ENCODE data around the gene PDSS2.
A peak's percentile ranks its signal among the peaks of the same experiment; 100 is the strongest.
"Not testable (repeated sequence)": the region's sequence is repeated elsewhere in the genome, so short reads cannot be mapped to it uniquely, and the experiment has no call there.

Gene PDSS2

DNA sequence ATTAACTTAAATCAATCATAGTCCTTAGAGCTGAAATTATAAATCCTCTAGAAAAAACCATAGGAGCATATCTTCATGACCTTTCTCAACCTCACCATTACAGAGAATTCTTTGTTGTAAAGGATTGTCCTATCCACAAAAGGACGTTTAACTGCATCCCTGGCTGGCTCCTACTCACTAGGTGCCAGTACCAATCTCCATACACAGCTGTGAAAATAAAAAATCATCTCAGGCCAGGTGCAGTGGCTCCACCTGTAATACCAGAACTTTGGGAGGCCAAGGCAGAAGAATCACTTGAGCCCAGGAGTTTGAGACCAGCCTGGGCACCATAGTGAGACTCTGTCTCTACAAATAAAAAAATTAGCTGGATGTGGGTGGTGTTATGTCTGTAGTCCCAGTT is 89.9 kb downstream of the PDSS2 start:
- no peak for DNase-seq (ENCODE audit: insufficient read length, low spot score)
- FAIRE-seq = no peak

DNA sequence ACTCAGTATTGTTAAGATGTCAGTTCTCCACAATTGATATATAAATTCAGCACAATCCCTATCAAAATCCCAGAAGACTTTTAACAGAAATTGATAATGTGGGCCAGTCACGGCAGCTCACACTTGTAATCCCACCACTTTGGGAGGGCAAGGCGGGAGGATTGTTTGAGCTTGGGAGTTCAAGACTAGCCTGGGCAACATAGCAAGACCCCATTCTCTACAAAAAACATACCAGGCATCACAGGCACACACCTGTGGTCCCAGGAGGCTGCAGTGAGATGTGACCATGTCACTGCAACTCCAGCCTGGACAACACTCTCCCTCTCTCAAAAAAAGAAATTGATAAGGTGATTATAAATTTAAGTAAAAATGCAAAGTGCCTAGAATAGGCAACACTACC is 90.9 kb downstream of the PDSS2 start:
- no peak for FAIRE-seq
- no peak for DNase-seq (ENCODE audit: insufficient read length, low spot score)

DNA sequence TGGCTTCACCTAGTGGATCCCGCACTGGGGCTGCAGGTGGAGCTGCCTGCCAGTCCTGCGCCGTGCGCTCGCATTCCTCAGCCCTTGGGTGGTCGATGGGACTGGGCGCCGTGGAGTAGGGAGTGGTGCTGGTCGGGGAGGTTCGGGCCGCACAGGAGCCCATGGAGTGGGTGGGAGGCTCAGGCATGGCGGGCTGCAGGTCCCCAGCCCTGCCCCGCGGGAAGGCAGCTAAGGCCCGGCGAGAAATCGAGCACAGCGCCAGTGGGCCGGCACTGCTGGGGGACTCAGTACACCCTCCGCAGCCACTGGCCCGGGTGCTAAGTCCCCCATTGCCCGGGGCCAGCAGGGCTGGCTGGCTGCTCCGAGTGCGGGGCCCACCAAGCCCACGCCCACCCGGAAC is 95.2 kb downstream of the PDSS2 start:
- DNase-seq (ENCODE audit: insufficient read length, low spot score); FAIRE-seq: not testable (repeated sequence)

DNA sequence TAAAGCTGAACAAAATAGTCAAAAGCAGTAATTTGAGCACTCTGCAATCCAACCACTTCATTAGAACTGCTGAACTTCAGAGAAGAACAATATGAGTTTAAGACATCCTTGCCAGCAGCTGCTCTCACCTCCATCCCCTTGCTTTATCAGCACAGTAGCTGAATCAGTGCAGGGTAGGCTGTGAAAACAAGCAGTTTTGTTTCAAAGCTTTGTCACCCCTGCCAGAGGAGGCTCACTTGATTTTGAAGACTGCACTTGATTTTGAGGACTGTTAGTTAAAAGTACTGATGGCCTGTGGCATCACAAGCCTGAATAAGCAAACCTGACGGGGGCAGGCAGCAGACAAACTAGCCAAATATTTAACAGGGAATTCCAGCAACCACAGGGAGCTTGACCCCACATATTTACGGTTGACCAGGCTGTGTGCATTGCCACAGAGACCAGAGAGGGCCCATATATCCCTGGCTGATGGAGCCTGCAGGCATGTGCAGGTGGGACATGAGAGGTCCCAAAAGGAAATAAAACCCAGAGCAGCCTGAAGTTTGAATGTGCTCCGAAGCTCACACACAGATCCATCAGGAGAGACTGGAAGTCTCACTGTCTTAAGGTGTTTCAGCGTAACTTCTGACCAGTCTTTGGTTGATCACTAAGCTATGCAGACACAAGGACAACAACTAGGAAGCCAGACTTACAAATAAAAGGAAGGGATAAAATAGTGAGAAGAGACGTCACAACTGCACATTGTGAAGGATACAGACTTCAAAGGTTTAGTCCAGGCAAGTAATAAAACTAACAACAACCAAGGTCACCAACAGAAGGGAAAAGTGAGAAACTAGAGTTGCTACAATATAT is 97.4 kb downstream of the PDSS2 start:
- FAIRE-seq (no peak), DNase-seq (ENCODE audit: insufficient read length, low spot score) (no peak)

DNA sequence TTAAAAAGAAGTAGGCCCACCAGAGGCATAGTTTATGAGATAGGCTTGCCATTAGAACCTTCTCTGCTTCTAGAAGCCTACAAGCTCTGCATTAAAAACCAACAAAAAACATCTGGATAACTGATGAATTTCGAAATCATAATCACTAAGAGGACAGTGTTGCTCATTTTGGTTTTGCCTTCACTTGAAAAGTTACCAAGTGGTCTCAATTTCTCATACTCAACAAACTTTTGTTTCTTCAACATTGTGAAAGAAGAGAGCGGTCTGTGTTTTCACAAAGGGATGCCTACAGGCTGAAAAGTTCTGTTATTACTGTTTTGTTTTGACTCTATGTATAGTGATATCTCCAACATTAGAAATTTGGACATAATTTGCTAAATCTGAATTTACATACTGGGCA is 98.9 kb downstream of the PDSS2 start:
- no peak for FAIRE-seq

DNA sequence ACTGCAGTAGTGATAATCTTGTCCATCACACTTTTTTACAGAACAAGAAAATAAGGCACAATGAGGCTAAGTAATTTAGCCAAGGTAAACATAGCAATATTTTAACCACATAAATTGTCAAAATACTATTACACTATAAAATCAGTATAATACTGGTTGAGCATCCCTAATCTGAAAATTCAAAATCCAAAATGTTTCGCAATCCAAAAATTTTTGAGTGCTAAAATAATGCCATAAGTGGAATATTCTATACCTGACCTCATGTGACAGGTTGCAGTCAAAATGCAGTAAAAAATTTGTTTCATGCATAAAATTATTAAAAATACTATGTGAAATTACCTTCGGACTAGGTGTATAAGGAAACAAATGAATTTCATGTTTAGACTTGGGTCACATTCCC is 101.5 kb downstream of the PDSS2 start:
- DNase-seq (ENCODE audit: insufficient read length, low spot score) (no peak), FAIRE-seq (no peak)

More for the DNA sequence above, 98.9 kb downstream of the PDSS2 start:
- no peak for DNase-seq (ENCODE audit: insufficient read length, low spot score)

DNA sequence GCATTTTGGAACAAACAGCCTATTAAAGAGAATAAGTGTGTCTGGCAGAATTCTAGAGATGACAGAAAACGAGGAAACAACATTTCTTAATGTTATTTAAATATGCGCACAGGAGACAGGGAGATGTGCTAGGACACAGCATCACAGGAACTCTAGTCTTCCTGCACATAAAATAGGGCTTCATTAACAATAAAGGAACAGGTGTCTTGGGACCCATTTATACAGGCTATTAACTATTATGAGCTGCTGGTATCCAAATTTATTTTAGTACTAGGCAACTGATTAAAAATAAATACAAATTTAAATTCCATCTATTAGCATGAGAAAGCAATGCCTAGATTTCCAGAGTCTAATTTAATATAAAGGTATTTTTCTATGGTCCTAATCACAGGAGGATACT is 102.3 kb downstream of the PDSS2 start:
- DNase-seq (ENCODE audit: insufficient read length, low spot score) = no peak
- no peak for FAIRE-seq

DNA sequence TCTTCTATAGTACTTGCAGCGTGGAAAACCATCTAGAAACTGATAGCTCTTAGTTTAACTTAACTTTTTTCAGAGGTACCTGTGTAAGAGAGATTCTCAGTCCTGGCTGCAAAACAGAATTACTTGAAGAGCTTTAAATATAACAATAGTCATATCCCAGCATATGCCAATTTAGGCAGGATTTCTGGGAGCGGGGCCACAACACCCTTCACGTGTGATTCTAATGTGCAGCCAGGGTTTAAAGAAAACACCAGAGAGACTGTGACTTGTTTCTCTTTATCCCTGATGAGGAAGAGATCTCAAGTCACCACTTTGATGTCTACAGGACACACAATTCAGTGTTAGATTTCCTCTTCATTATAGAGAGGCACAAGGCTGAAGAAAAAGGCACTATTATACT is 103.7 kb downstream of the PDSS2 start:
- DNase-seq (ENCODE audit: insufficient read length, low spot score) (no peak), FAIRE-seq (no peak)

DNA sequence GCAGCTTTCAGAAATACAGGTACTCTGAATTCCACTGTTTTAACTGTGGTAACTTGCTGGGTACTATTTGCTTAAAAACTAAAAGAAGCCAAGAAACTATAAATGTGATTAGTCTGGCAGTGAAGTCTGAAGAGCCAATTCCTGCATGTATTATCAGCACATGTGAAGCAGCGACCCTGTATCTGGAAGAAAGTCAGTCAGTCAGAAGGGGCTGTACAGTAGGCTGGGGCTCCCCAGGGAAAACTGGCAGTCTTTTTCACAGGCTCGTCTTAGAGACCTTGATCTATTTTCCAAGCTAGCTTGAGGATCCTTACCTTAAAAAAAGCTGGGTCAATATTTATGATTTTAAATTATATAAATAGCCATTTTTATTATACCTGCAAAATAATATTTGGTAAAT is 104.9 kb downstream of the PDSS2 start:
- FAIRE-seq = peak; percentile 44

DNA sequence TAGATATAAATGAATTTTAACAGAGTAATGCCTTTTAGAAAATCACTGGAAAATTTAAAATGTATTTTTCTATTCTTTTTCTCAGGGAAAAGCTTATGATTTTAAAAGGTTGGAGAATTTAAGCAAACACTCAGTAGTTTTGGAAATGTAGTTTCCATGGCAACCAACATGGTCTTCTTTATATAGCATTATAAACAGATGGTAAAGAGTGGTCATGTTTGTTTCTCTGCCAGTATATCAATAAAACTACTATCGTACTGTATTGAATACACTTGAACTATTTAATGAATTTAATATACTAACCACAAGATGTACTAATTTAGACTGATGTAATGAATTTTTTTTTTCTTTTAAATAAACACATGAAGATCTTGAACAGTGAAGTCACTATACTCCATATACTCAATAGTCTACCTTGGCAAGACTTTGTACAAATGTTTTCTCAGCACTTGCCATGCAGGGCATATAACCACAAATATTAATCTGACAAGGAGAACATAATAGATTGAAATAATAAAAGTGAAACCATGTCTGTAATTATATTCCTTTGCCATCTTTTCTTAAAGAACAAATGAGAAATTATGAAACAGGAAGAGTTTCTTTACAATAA is 105.5 kb downstream of the PDSS2 start:
- FAIRE-seq = no peak
- no peak for DNase-seq (ENCODE audit: insufficient read length, low spot score)

More for the DNA sequence above, 104.9 kb downstream of the PDSS2 start:
- DNase-seq (ENCODE audit: insufficient read length, low spot score) = no peak

DNA sequence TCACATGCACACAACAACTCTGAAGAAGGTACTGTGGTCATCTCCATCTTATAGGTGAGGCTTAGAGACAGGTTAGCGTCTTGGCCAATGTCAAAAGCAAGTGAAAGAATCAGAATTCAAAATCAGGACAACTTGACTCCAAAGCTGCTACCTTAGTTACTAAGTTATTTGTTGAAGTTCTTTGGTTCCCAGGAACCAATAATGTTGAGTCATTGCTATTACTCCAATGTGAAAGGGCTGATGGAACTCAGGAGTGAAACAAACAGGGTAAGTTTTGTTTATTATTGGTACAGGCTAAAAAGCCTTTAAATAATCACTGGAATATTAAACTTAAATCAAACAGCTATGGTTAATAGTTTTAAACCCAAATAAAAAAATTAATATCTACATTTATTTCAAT is 111.1 kb downstream of the PDSS2 start:
- DNase-seq (ENCODE audit: insufficient read length, low spot score) (no peak), FAIRE-seq (no peak)

DNA sequence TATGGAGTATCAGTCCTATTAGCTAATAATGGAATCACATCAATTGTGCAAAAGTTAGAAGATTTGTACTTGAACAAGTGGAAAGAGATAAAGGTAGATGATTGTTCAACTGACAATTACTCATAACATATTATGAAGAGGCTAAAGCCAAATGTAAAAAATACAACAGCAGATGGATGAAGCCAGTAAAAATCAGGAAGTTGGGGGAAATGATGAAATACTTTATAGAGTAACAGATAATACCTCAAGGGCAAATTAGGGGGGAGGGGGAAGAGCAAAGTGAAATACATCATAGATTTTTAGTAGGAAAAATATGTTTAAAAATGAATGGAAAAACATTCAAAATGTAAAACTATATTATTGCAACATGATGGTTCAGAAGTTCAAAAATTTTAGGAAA is 114.0 kb downstream of the PDSS2 start:
- DNase-seq (ENCODE audit: insufficient read length, low spot score) (no peak), FAIRE-seq (no peak)

DNA sequence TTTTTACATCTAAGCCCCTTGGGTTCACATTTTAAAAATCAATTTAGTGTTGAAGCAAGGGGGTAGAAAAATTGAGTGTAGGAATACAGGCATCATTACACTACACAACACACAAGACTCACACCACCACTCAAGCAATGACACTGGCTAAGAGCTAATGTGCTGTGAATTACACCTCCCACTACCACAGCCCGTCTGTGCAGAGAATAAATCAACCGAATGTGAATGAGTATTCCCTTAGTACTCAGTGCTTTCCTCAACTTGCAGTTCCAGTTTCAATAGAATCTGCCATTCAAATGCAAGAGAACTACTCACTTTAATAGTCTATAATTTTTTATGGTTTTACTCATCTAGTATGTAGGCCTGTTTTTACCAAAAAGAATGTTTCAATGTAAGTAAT is 114.4 kb downstream of the PDSS2 start:
- DNase-seq (ENCODE audit: insufficient read length, low spot score) = no peak
- FAIRE-seq = no peak

DNA sequence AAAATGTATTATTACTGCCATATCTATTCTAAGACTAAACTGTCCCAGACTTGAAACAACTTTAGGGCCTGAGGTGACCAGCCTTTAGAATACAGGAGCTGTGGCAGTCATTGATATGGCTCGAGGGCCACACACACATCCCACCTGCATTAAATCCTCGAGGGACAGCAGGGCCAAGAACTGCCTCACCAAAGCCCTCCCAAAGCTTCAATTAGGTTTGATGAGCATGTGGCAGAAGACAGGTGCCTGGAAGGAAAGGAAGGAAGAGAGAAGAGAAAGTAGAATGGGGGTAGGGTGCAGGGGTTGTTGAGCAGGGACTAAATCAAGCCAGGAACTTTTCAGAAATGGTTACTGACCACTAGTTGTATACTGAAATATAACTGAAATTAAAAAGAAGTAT is 115.0 kb downstream of the PDSS2 start:
- FAIRE-seq (no peak), DNase-seq (ENCODE audit: insufficient read length, low spot score) (no peak)

DNA sequence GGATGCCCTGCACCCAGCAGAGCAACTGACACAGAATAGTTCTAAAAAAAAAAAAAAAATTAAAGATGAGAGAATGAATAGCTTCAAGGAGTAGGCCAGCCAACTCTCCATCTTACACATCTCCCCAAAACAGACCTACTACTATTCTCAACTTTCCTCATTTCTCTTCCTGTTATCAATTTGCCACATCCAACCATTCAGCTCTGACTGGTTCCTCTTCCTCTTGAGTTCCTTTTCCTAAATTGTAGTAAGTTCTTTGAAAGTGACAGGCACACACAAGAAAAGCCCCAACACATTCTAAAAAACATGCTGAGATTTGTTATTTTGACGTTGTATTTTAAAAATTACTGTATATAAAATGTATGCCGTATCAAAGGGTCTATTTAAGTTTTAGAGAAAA is 117.2 kb downstream of the PDSS2 start:
- no peak for FAIRE-seq

DNA sequence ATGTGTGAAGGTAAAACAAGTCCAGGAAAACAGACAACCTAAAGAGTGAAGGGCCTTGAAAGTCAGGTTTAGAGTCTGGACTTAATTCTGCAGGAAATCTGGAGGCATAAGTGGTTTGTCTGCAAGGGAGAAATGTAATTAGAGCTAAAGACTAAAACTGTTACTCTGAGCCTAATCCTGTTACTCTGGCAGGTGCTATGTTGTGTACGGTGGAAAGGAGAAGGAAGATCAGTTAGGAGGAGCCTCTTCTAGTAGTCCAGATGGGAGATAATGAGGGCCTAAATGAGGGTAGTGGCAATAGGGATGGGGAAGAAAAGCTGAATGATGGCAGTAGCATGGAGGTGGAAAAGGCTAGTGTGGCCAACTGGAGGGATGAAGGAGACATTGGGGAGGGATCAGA is 118.5 kb downstream of the PDSS2 start:
- DNase-seq (ENCODE audit: insufficient read length, low spot score) (no peak), FAIRE-seq (no peak)

More for the DNA sequence above, 117.2 kb downstream of the PDSS2 start:
- DNase-seq (ENCODE audit: insufficient read length, low spot score) = no peak

DNA sequence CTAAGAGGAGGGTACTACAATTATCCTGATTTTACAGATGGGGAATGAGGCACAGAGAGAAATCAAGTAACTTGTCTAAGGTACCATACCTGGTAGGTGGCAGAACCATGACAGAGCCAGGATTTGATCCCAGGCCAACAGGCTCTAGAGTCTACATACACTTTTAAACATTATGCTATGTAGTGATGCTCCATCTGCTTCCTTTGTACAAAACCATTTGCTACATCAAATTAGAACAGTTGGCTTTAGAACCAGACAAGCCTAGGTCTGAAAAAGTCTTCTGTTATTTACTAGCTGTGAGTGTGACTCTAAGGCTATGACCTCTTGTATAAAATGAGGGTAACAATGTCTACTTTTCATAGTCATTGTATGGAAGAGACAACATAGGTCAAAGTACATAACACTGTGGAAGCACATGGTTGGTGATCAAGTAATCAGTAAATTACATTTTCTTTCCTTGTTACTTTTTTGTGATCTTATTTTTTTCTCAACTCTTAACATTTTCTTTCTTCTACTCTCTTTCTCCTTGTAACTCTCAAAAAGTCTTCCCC is 122.1 kb downstream of the PDSS2 start:
- FAIRE-seq (no peak), DNase-seq (ENCODE audit: insufficient read length, low spot score) (no peak)

DNA sequence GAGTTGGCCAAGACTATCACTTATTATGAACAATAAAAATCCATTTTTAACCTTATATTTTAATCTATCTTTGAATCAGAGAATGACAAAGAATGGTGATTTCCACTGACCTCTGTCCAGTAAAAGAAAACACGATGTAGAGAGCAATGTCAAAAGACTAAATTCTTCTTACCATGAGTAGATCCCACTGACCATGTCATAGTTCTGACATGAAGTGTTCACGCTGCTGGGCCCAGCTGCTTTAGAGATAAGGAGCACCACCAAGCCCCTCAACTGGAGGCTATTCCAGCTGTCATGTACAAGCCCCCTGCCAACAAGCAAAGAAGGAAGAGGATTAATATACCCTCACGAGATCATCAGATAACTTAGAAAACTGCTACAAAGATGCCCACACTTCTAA is 125.3 kb downstream of the PDSS2 start:
- FAIRE-seq (no peak), DNase-seq (ENCODE audit: insufficient read length, low spot score) (no peak)

DNA sequence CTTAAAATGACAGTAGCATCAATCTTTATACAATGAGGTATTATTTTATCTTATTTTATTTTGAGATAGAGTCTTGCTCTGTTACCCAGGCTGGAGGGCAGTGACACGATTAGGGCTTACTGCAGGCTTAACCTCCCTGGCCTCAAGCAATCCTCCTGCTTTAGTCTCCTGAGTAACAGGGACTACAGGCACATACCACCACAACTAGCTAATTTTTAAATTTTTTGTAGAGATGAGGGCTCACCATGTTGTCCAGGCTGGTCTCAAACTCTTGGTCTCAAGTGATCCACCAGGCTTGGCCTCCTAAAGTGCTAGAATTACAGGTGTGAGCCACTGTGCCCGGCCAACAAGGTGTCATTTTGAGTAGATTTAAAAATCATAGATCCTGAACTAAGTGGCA is 125.9 kb downstream of the PDSS2 start:
- DNase-seq (ENCODE audit: insufficient read length, low spot score) = no peak

DNA sequence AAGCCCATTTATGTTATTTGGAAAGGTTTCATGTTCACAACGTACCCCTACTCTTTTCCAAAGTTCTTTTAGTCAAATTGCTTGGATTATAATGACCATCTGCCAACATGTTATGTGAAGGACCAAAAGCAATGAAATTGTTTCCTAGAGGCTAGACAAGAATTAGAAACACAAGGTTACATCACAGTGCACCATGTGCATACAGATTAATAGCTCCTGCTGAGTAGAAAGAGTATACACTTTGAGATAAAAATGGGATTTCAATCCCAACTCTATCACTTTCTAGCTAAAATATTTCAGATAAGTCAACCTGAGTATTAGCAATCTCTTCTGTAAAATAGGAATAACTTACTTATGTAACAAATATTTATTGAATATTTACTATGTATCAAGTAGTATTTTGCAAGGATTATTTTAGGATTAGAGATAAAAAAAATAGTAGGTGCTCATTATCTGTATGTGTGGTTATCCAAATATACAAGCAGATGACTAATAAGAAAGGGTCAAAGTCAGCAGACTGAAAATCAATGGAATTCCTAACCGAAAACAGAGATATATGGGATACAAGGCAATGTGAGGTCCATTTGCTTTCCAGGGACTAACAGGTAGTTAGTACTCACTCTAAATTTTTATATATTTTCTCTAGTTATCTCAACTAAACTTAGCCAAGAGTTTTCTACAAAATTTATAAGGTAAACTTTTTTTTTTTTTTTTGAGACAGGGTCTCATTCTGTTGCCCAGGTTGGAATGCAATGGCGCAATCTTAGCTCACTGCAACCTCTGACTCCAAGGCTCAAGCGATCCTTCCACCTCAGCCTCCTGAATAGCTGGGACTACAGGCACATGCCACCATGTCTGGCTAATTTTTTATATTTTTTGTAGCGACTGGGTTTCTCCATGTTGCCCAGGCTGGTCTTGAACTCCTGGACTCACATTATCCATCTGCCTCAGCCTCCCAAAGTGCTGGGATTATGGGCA is 127.7 kb downstream of the PDSS2 start:
- FAIRE-seq = no peak
- DNase-seq (ENCODE audit: insufficient read length, low spot score) = no peak

More for the DNA sequence above, 125.9 kb downstream of the PDSS2 start:
- FAIRE-seq = no peak

DNA sequence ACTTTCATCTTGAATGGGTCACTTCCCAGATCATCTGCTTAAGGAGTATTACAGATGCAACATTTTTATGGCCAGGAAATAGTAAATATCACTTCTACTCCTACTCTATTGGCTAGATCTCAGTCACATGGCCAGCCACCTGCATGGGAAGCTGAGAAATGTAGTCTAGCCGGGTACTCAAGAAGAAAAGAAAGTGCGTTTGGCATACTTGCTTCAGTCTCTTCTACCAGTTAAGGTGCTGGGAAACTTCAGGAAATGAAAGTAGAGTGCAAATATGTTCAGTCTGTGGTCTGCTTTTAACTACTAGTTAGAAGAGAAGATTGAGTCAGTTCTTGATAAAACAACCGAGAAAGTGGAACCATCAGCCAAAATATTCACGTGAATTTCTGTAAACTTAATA is 129.2 kb downstream of the PDSS2 start:
- FAIRE-seq (peak; percentile 91), DNase-seq (ENCODE audit: insufficient read length, low spot score) (peak; percentile 58)
